NCI-H187 (cell line): ENCODE results near the gene ADAM12.
"Not testable (repeated sequence)": the region's sequence is repeated elsewhere in the genome, so short reads cannot be mapped to it uniquely, and the experiment has no call there.

Experiments used
- DNase-seq, 2 experiments: peaks; one replicate each; lab custom pipeline; 2025; lab: John Stamatoyannopoulos, UW

ADAM12 gene

GRCh38 chr10:126373972-126374371, 14.3 kb downstream of the ADAM12 start:
- DNase-seq: no peak

DNA sequence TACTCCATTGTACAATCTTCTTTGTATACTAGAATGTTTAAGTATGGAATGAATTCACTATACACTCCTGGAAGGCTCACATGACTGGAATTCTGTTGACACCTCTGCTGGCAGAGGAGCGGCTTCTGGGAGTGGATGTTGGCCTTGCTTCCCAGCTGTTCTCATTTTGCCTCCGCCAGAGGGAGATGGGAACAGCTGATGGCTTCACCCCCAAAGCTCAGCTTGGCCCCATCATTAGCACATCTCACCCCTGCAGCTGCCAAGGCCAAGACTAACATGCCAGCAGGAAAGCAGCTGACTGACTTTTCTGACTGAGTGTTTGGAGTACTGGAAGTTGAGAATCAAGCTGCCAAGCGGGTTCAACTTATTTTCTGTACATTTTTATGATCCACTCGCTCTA, 15.1 kb downstream of the ADAM12 start:
- no peak for DNase-seq

- DNase-seq: no peak
Measured at GRCh38 chr10:126372396-126372795, 15.9 kb downstream of the ADAM12 start.

GRCh38 chr10:126369125-126369710, 19.1 kb downstream of the ADAM12 start:
- DNase-seq: no peak

DNA sequence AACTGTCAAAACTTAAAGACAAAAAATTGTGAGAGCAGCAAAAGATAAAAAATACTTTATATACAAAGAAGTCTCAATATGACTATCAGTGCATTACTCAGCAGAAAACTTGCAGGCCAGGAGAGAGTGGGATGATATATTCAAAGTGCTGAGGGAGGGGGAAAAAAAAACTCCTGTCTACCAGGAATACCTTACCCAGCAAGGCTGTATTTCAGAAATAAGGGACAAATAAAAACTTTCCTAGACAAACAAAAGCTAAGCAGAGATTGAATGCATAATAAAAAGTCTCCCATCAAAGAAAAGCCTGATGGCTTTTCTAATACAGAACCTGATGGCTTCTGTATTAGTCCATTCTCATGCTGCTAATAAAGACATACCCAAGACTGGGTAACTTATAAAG, 31.1 kb downstream of the ADAM12 start:
- no peak for DNase-seq

- DNase-seq: no peak
Measured at GRCh38 chr10:126353666-126354065, 34.6 kb downstream of the ADAM12 start.

- DNase-seq: no peak
Measured at GRCh38 chr10:126352453-126352852, 35.8 kb downstream of the ADAM12 start.

GRCh38 chr10:126351021-126351420, 37.3 kb downstream of the ADAM12 start:
- DNase-seq: no peak

DNA sequence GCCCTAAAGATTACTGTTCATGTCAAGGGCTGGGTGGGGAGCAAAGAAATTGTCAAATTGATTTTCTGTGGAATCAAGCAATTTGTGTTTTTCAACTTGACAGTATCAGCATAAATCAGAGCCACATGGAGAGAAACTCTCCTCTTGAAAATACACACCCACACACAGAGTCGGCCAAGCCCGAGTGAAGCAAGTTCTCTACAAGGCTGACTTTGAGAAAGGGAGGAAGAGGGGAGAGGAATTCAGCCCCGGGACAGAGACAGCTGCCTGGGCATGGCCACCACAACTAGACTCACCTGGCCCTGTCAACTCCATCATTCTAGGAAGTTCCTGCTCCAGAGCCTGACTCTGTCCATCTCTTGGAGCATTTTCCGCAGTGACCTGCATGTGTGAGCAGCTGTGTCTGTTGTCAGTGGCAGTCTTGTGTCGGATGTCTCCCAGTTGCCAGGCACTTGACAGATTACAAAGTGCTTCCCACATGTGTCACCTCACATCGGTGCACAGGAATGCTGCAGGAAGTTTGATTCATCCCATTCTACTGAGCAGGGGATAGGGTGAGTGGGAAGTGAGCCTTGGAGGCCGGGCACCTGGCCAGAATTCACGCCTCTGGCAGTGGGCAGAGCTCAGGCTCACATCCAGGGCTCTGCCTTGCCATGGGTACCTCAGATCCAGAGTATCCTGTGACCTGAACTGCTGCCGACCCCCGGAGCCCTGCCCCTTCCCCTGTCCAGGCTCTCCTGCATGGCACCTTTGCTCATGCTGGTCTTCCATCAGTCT, 37.9 kb downstream of the ADAM12 start:
- no peak for DNase-seq

DNA sequence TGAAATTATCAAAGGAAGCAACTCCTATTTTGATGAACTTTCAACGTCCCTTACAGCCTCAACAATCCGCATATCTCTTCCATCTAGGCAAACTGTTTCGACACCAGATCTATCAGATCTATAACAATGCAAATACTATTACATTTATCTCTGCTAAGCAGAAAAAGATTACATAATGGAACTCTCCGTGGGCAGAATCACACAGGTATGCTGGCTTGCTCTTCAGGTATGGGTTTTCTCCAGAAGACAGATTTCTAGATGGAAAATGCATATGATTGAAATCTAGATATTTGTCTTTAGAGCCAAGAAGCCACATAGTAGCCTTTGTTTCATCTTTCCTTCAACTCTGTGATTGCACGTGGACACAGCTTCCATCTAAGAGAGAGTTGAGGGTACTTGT, 38.6 kb downstream of the ADAM12 start:
- no peak for DNase-seq

DNA sequence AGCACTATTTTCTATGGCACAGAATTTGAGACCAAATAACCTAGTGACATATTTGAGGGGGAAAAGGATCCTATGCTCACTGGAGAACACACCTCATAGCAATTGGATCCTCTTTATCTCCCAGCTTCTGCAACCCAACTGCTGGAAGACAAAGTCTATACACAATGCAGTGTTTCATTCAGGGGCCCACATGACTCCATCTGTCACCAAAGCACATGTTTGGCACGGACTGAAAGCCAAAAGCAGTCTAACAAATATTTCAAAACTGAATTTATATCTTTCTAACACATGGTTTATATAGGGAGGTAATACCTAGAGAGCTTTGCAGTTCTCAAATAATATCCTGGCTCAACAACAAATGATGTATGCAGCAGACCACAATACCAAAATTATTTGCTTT, 39.2 kb downstream of the ADAM12 start:
- no peak for DNase-seq

- DNase-seq: not testable (repeated sequence)
Measured at GRCh38 chr10:126343496-126343895, 44.8 kb downstream of the ADAM12 start.

GRCh38 chr10:126342680-126343079, 45.6 kb downstream of the ADAM12 start:
- no peak for DNase-seq

GRCh38 chr10:126341491-126341890, 46.8 kb downstream of the ADAM12 start:
- no peak for DNase-seq

GRCh38 chr10:126337251-126337810, 50.9 kb downstream of the ADAM12 start:
- no peak for DNase-seq

DNA sequence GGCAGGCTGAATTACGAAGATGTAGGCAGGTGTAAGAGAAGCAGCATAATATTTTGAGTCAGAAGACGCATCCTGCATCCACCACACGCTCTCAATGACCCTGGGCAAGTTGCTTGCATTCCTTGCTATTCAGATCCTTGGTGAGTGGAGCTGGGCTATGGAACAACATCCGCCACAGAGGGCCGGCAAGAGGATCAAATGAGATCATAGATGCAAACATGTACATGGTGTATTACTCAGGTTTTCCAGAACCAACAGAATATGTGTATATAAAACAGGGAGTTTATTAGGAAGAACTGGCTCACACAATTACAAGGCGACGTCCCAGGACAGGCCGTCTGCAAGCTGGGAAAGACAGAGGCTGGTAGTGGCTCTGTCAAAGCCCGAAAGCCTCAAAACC, 51.5 kb downstream of the ADAM12 start:
- DNase-seq: no peak

GRCh38 chr10:126334272-126334671, 54.0 kb downstream of the ADAM12 start:
- no peak for DNase-seq

- no peak for DNase-seq
Measured at GRCh38 chr10:126332576-126332975, 55.7 kb downstream of the ADAM12 start.

DNA sequence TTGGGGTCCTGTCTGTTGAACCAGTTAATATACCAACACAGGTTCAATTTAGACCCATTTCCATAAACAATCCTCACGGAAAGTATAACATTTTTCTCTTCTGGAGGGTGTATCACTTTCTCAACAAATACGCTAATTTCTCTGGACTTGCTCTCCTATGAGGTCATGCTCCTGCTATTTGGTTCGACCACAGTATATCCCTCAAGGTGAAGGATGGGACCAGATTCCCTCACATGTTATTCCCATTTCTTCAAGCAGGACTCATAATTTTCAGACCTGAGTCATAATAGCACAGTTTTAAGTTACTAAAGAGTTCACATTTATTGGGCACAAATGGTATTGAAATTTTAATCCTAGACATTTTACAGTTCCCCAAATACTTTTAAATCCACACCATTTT, 57.2 kb downstream of the ADAM12 start:
- no peak for DNase-seq

DNA sequence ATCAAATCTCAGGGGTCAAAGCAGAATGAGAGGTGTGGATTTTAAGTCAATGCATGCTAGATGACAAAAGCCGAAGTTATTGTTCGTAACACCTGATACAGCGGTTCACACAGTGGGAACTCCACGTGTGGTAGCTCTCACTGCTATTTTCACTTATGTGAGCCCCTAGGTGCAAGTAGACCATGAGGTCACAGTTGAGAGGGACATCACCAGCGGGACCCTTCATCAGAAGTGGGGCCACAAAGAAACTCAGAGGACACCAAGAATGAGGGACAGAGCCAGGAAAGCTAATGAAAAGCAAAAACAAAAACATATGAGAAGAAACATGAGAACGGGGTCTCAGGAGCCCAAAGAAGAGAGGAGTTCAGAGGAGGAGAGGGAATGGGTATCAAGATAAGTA, 63.5 kb downstream of the ADAM12 start:
- no peak for DNase-seq

GRCh38 chr10:126321440-126321839, 66.8 kb downstream of the ADAM12 start:
- DNase-seq: no peak

DNA sequence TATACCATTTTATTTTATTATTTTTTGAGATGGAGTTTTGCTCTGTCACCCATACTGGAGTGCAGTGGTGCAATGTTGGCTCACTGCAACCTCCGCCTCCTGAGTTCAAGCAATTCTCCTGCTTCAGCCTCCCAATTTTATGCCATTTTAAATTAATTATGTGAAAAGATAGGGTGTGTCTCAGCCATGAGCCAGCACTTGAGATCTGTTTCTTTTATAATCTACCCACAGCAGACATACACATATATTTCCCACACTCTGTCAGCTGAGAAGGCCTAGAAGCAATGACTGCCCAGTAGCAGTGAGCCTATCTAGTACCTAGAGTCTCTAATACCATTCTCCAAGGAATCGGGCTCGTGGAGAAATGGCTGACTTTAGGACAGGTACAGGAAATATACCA, 70.5 kb downstream of the ADAM12 start:
- no peak for DNase-seq

- DNase-seq: no peak
Measured at GRCh38 chr10:126315494-126316177, 72.6 kb downstream of the ADAM12 start.
